MCF 10A (cell line): ENCODE measurements around the gene KIAA1755. TPM values are rescaled to one million over a fixed set of nuclear protein-coding genes. Genes with fewer than 3 reads are reported as not detected.

Experiments used
- BruUV-seq: library from RNA; stranded (reverse); fragments of 400-500 nt; replicated peaks from 2 replicates; lab custom pipeline; 2021; lab: Mats Ljungman, UMichigan
- CTCF ChIA-PET: fragments of 300-600 bp; sonication (Branson Sonifier 250); formaldehyde crosslinking; extraction: SDS; loops from one replicate; lab custom pipeline; 2021; ENCODE audit warnings: antibody characterized with exemption, inconsistent platforms; lab: Yijun Ruan, JAX
- POLR2A ChIA-PET: fragments of 300-600, 350-650 bp; sonication (Branson Sonifier 250); formaldehyde crosslinking; extraction: SDS; loops from one replicate; lab custom pipeline; 2020; ENCODE audit warnings: antibody characterized with exemption, inconsistent platforms; lab: Yijun Ruan, JAX
- DNase-seq: peaks from one replicate; pipeline ENCODE4 v3.0.0-alpha.2; 2018; ENCODE audit not compliant: unreplicated experiment
- H3K27ac Mint-ChIP-seq: one replicate; pipeline ENCODE4 v1.8.0; 2022; ENCODE audit warnings: mild to moderate bottlenecking, low read depth, mixed read lengths; ENCODE audit not compliant: unreplicated experiment
- H3K27me3 Mint-ChIP-seq: one replicate; pipeline ENCODE4 v1.8.0; 2022; ENCODE audit warnings: mixed read lengths; ENCODE audit not compliant: insufficient read depth, unreplicated experiment
- H3K36me3 Mint-ChIP-seq: one replicate; pipeline ENCODE4 v1.8.0; 2022; ENCODE audit warnings: mild to moderate bottlenecking, moderate library complexity, mixed read lengths; ENCODE audit not compliant: insufficient read depth, unreplicated experiment
- H3K4me1 Mint-ChIP-seq: one replicate; pipeline ENCODE4 v1.8.0; 2022; ENCODE audit warnings: mixed read lengths; ENCODE audit not compliant: insufficient read depth, unreplicated experiment
- H3K4me3 Mint-ChIP-seq: one replicate; pipeline ENCODE4 v1.8.0; 2022; ENCODE audit warnings: mild to moderate bottlenecking, moderate library complexity, mixed read lengths; ENCODE audit not compliant: unreplicated experiment
- H3K9me3 Mint-ChIP-seq: one replicate; pipeline ENCODE4 v1.8.0; 2022; ENCODE audit warnings: mixed read lengths; ENCODE audit not compliant: unreplicated experiment
- CTCF ChIP-seq: fragments of 200-600 bp; IDR thresholded peaks from one replicate; pipeline ENCODE4 v1.8.0; 2022; ENCODE audit warnings: antibody characterized with exemption, mild to moderate bottlenecking; ENCODE audit not compliant: unreplicated experiment
- intact Hi-C: fragments of 100-400 bp; cut with micrococcal nuclease; formaldehyde crosslinking; loops from 2 replicates; pipeline ENCODE4 v1.14.1; 2022
- total RNA-seq: library from RNA; stranded (reverse); gene quantifications from 2 replicates; pipeline ENCODE4 v1.2.3, GENCODE V29; 2022

KIAA1755 gene
- total RNA-seq, 1 experiment from 2014 or later: not detected

- Mint-ChIP-seq H3K4me1 (peaks cover 9% of the 10 kb centered on the region), H3K27ac (no peak overlapping the region), H3K36me3 (no peaks in the 10 kb centered on the region), H3K27me3 (peaks cover 18% of the 10 kb centered on the region), H3K4me3 (no peak overlapping the region), H3K9me3 (peaks cover 19% of the 10 kb centered on the region)
- no peak for DNase-seq
- no peak for TF ChIP-seq CTCF
- no TSS peak for BruUV-seq
- intact Hi-C loops: no loop called here
- ChIA-PET CTCF (interaction anchor here (0.5 kb wide), 1 partner anchor 994 kb away, joined by 3 read pairs; no protein-coding TSS in a partner anchor), POLR2A (no interaction called here)
These were observed 2.4 kb upstream of the KIAA1755 start for GRCh38 chr20:38262931-38263330.

GRCh38 chr20:38261054-38261390, 487 bp upstream of the KIAA1755 start:
- H3K4me3 Mint-ChIP-seq: no peak overlapping the region
- peaks cover 19% of the 10 kb centered on the region for H3K9me3 Mint-ChIP-seq
- H3K27me3 Mint-ChIP-seq: peaks cover 18% of the 10 kb centered on the region
- peaks cover 9% of the 10 kb centered on the region for H3K4me1 Mint-ChIP-seq
- no TSS peak for BruUV-seq
- intact Hi-C loops: no loop called here
- no peak overlapping the region for H3K27ac Mint-ChIP-seq
- no peak for DNase-seq
- ChIA-PET POLR2A (no interaction called here), CTCF (no interaction called here)
- no peak for TF ChIP-seq CTCF
- H3K36me3 Mint-ChIP-seq: no peaks in the 10 kb centered on the region

DNA sequence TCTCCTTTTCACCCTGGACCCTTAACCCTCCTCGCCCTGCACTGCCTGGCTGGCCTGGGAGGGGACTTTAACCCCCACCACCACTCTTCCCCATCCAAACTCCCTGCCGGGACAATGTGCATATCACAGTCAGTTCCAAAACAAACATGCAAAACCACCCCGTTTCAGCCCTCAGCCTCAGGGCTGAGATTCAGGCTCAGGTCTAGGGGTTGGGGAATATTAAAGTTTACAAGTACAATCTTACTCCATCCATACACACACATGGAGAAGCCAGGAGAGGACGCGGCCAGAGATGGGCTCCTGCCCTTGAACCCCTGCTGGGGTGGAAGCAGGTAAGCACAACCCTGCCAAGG, 534 bp downstream of the KIAA1755 start:
- peaks cover 11% of the 10 kb centered on the region for H3K9me3 Mint-ChIP-seq
- no peak overlapping the region for H3K27ac Mint-ChIP-seq
- no peak for TF ChIP-seq CTCF
- H3K36me3 Mint-ChIP-seq: no peaks in the 10 kb centered on the region
- DNase-seq: no peak
- H3K4me3 Mint-ChIP-seq: no peak overlapping the region
- H3K27me3 Mint-ChIP-seq: peaks cover 18% of the 10 kb centered on the region
- H3K4me1 Mint-ChIP-seq: peaks cover 15% of the 10 kb centered on the region
- ChIA-PET CTCF (interaction anchor here (0.6 to 0.9 kb wide), 3 partner anchors 38 to 1354 kb away, joined by 3 to 4 read pairs (median 3); no protein-coding TSS in a partner anchor), POLR2A (no interaction called here)
- no TSS peak for BruUV-seq
- intact Hi-C loops: no loop called here

GRCh38 chr20:38258545-38259215, 1.9 kb downstream of the KIAA1755 start:
- ChIA-PET POLR2A (interaction anchor here (0.7 to 1.0 kb wide), 2 partner anchors 13 to 1956 kb away, joined by 3 read pairs; no protein-coding TSS in a partner anchor), CTCF (interaction anchor here (0.6 to 1.3 kb wide), 2 partner anchors 35 to 136 kb away, joined by 3 read pairs; no protein-coding TSS in a partner anchor)
- no peaks in the 10 kb centered on the region for H3K36me3 Mint-ChIP-seq
- no TSS peak for BruUV-seq
- H3K27me3 Mint-ChIP-seq: peaks cover 18% of the 10 kb centered on the region
- no peak for DNase-seq
- H3K9me3 Mint-ChIP-seq: no peaks in the 10 kb centered on the region
- no peak for TF ChIP-seq CTCF
- no peak overlapping the region for H3K27ac Mint-ChIP-seq
- H3K4me1 Mint-ChIP-seq: peaks cover 15% of the 10 kb centered on the region
- H3K4me3 Mint-ChIP-seq: no peak overlapping the region
- intact Hi-C loops: no loop called here
